Activated naive CD4-positive, alpha-beta T cell (primary cell): Measurements from ENCODE around the gene SH3BGRL2.
"Not testable (repeated sequence)": the region's sequence is repeated elsewhere in the genome, so short reads cannot be mapped to it uniquely, and the experiment has no call there.

Source experiments
- DNase-seq, 4 experiments: peaks; one replicate each; lab custom pipeline; 2025; lab: John Stamatoyannopoulos, UW

Gene SH3BGRL2

DNA sequence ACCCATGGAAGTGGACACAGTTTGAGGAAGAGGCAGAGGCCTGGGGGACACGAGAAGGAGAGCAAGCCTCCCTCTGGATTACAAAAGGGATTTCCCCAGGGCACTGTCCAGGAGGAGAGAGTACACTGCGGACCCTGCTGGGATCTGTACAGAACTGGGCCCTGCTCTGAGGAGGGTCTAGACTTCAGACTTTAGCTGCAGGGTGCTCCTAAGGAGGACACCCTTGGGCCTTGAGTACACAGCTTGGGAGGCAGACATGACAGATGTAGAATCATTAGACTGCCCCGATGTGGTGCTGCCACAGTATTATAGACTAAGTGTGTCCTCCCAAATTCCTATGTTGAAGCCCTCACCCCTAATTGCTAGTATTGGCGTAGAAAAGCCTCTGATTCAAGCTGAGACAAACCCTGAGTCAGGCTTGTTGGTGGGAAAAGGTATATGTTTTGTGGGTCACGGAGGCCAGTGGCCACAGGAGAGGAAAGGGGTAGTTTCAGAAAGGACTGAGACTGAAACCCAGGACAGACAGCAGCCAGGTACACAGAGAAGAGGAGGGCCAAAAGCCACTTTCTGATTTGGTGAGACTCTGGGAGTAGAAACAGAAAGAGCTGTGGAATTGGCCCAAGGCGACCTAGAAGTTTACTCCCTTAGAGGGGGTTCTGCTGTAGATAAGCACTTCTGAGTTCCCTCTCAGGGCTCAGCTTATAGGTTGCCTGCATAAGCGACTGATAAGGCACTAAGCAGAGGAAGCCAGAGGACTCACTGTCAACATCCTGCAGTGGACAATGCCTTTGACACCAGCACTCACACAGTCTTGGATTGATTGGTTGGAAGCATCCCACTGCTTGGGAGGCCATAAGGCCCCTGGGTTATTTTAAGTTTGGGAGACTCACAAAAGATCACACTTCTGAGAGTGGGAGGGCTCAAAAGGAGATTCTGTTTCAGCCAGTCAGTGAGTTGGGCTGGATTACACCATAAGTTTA lies 16.5 kb upstream of the SH3BGRL2 start:
- no peak for DNase-seq

GRCh38 chr6:79617518-79617941 lies 13.6 kb upstream of the SH3BGRL2 start:
- DNase-seq: no peak

DNA sequence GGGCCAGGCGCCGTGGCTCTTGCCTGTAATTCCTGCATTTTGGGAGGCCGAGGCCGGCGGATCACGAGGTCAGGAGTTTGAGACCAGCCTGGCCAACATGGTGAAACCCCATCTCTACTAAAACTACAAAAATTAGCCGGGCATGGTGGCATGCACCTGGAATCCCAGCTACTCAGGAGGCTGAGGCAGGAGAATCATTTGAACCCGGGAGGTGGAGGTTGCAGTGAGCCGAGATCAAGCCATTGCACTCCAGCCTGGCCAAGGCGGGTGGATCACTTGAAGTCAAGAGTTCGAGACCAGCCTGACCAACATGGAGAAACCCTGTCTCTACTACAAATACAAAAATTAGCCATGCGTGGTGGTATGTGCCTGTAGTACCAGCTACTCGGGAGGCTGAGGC lies 12.7 kb upstream of the SH3BGRL2 start:
- DNase-seq: not testable (repeated sequence)

- DNase-seq: no peak
Measured at GRCh38 chr6:79621579-79621978, 9.6 kb upstream of the SH3BGRL2 start.

GRCh38 chr6:79622364-79622763 lies 8.8 kb upstream of the SH3BGRL2 start:
- DNase-seq: no peak

DNA sequence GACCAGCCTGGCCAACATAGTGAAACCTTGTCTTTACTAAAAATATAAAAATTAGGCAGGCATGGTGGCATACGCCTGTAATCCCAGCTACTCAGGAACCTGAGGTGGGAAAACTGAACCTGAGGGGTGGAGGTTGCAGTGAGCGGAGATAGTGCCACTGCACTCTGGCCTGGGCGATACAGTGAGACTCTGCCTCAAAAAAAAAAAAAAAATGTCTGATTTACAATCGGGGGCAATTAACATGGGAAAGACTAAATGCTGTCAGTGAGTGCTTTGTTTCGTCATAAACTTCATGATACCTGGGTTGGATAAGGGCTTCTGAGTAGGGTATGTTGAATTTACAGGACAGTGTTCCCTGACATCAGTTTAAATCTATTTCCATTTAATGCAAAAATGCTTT lies 8.0 kb upstream of the SH3BGRL2 start:
- DNase-seq: no peak

DNA sequence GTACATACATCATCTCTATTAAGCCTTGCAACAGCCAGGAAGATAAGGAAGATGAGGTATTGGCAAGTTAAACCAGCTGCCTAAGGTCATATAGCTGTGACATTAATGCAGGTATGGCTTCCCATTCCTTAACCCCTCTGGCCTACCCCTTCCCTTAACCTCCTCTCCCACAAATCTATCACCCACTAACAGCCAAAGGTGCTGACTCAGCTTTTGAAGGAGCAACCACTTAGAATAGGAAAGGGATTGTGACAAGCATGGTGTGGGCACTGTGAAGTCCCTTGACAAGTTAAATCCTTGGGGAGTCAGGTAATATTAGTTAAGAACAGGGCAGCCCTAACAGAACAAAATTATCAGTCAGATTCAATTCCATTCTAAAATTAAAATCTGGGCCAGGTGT lies 5.4 kb upstream of the SH3BGRL2 start:
- DNase-seq: no peak

- no peak for DNase-seq
Measured at GRCh38 chr6:79626811-79627210, 4.3 kb upstream of the SH3BGRL2 start.

DNA sequence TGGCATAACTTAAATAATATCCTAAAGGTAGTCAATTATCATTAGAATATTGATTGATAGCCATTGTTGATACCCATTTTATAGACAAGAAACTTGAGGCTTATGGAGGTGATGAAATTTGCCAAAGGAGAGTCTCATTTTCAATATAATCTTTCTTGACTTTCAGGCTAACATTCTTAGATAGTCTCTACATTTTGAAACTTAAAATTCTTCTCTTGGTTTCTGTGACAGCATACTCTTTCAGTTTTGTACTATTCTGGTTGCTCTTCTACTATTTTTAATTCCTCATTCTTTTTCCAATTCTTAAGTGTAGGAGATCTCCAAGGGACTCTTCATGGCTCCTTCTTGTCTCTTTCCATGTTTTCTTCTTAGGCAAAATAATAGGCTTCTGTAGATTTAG lies 3.7 kb upstream of the SH3BGRL2 start:
- DNase-seq: no peak

DNA sequence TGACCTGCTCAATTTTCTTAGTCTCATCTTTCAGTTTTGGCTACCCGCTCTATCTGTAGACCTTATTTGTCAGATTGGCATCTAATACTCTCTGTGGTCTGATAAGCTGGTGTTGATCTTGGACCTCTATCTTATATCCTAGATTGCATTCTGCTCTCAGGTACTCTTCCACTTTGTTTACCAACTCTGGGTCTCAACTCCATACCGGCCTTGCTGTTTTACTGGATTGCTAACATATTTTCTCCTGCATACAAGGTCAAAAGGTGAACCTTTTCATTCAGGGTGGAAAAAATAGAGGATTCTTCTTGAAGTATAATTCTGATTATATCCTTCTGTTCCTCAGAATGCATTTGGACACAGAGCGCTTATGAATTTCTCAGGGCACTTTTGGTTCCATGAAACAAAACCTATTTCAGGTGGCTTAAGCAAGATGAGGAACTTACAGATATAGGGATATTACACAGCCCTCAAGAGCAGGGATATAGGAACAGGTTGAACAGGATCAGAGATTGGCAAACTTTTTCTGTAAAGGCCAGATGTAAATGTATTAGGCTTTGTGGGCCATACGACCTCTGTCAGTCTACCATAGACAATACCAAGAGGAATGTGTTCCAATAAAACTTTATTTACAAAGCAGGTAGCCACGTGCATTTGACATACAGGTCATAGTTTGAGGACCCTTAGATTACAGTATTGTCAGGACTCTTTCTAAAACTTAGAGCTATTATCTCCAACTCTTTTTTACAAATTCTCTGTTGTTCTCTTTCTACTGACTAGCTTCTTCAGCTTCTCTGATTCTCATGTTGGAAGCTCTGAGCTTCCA lies 2.5 kb upstream of the SH3BGRL2 start:
- DNase-seq: no peak

GRCh38 chr6:79630380-79630882 lies 698 bp upstream of the SH3BGRL2 start:
- no peak for DNase-seq

DNA sequence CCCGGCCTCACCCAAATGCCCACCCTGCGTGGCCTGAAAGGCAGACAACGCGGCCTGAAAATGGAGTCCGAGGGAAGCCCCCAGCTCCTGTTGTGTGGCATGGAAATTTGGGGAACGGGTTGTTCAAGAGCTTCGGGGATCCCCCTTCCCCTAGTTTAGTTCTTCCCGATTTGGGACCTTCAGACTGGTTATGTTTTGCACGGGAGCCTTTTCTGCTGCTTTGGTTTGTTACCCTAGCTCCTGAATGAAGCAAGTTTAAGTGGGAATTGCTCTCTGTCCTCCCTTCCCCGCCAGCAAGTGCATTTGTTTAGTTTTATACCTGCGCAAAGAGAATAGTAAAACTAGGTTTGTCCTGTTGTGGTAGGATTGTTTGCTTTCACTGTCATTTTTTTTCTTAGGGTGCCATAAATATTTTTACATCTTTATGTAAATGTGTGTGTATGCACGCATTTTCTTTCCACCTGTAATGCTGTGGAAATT lies 604 bp downstream of the SH3BGRL2 start:
- no peak for DNase-seq

DNA sequence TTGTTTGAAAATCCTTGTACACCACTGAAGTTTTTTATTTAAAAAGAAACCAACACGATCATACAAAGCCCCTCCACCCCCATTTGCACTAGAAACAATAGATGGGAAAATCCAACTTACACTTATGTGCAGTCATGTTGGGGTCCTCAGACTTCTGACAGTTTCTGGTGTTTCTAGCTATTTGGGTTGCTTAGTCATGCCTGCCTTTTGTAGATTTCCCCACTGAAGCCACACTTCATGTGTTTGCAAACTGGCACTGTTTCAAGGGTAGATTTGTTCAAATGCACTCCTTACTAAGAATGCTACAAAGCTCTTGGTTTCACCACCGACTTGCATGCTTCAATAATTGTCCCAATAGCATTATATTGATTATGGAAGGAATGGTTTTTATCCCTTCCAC lies 1.5 kb downstream of the SH3BGRL2 start:
- DNase-seq: no peak

- no peak for DNase-seq
Measured at GRCh38 chr6:79634491-79635231, 3.5 kb downstream of the SH3BGRL2 start.

GRCh38 chr6:79635232-79635543 lies 4.1 kb downstream of the SH3BGRL2 start:
- DNase-seq: no peak

GRCh38 chr6:79636673-79637072 lies 5.5 kb downstream of the SH3BGRL2 start:
- DNase-seq: no peak

DNA sequence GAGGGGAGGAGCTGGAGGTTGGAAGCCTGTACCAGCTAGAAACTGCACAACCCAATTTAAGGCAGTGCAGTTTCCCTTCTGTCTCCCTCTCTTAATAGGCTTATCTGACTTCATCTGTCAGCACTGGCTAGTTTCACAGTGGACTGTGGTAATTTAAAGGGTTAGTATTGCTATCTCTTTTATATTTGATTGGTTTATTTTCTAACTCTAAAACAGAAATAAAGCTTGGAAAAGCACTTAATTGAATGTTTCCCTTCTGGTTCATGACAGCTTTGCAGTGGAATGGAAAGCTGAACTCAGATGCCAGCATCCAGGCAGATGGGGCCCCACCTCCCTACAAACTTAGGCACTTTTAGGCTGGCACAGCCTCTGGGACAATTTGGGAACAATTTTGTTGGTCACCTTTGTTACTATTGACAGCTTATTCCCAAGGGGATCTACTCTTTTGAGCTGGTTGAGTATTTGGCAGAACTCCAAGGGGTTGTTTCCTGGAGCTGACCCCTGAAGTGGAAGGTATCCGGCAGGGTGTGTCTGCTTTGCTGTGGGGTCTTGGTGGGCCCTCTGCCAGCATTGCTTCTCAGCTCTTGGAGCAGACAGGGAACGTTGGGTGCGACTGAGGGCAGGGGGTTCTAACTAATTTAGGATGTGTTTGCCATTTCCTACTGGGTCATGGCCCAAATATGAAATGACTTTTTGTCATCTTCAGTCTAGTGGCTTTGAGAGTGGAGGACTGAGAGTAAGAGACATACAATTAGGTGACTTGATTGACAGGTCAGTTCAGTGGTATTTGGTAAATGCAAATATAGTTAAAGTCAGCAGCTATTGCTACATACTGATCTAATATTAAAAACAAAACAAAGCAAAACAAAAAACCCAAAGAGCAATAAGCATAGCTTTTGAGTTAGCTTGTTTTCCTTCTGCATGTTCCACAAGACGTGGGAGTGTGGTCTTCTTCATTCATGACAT lies 9.3 kb downstream of the SH3BGRL2 start:
- DNase-seq: no peak

GRCh38 chr6:79646006-79646405 lies 14.9 kb downstream of the SH3BGRL2 start:
- DNase-seq: peak in 1 of 4 experiments; percentile 8

DNA sequence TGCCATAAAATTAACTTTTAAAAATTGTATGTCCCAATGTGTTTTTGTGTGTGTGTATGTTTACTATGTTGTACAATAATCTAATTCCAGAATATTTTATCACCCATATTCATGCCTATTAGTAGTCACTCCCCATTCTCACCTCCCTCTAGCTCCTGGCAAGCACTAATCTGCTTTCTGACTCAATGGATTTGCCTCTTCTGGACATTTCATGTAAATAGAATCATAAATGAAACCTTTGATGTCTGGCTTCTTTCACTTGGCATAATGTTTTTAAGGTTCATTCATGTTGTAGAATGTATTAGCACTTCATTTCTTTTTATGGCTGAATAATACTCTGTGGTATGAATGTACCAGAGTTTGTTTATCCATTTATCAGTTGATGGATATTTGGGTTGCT lies 15.4 kb downstream of the SH3BGRL2 start:
- no peak for DNase-seq

- DNase-seq: no peak
Measured at GRCh38 chr6:79647741-79648140, 16.6 kb downstream of the SH3BGRL2 start.

GRCh38 chr6:79648328-79648727 lies 17.2 kb downstream of the SH3BGRL2 start:
- DNase-seq: no peak
